Measurements from ENCODE around the gene BOD1. TPM values are rescaled to one million over a fixed set of nuclear protein-coding genes. Genes with fewer than 3 reads are reported as not detected.

BOD1 gene
- total and polyA plus RNA-seq, 2 of the 8 experiments (the other 6 are each of a cell fraction or from before 2014, with no cell fraction given): 107 to 149 TPM

GRCh38 chr5:173625261-173625660 lies 8.8 kb upstream of the BOD1 start:
- Histone ChIP-seq H3K23ac (ENCODE audit: insufficient read length) (no peak overlapping the region), H4K5ac (ENCODE audit: insufficient read length, low read depth, low read length) (no peak overlapping the region), H3K18ac (ENCODE audit: extremely low read depth, low read length) (no peak overlapping the region), H3K9me3 (ENCODE audit: insufficient read depth in 2 of 2, low read depth in 1 of 2, low read length in 1 of 2) (no peaks in the 10 kb centered on the region), H2AK5ac (ENCODE audit: low read depth, low read length) (no peak overlapping the region), H2BK120ac (replicated peaks; ENCODE audit: low read depth, low read length) (no peak overlapping the region), H3K27me3 (replicated peaks in 1 of 4; ENCODE audit: control insufficient read depth in 3 of 4, extremely low read depth in 1 of 4, insufficient read depth in 3 of 4, low read length in 3 of 4) (no peaks in the 10 kb centered on the region), H3K14ac (ENCODE audit: insufficient read length) (no peak overlapping the region), H3K36me3 (ENCODE audit: control insufficient read depth in 2 of 4, insufficient read depth in 4 of 4, low read length in 3 of 4) (no peaks in the 10 kb centered on the region), H2BK15ac (ENCODE audit: low read length) (no peak overlapping the region), H3K79me1 (ENCODE audit: low read depth, low read length) (no peaks in the 10 kb centered on the region), H3K27ac (ENCODE audit: low read depth, low read length) (no peak overlapping the region), H3K56ac (replicated peaks; ENCODE audit: insufficient read length, low read depth, low read length) (no peak overlapping the region), H2BK5ac (ENCODE audit: low read depth, low read length) (peak overlapping the region; percentile 76; the same call in 1 of the 2 replicates), H4K91ac (replicated peaks; ENCODE audit: insufficient read length, low read length) (no peak overlapping the region), H4K20me1 (replicated peaks in 1 of 2; ENCODE audit: control insufficient read depth in 1 of 2, insufficient read depth in 2 of 2, low read length in 2 of 2) (no peaks in the 10 kb centered on the region), H3K23me2 (ENCODE audit: low read depth, low read length) (no peaks in the 10 kb centered on the region), H2BK12ac (ENCODE audit: low read depth, low read length) (peak overlapping the region; percentile 90; the same call in 1 of the 2 replicates), H4K8ac (ENCODE audit: extremely low read depth, insufficient read depth, low read length) (no peak overlapping the region), H3K4me3 (ENCODE audit: extremely low read depth in 1 of 4, insufficient read depth in 2 of 4, low read depth in 3 of 4, low read length in 4 of 4) (no peak overlapping the region), H2AFZ (ENCODE audit: low read length) (no peak overlapping the region), H3K4me2 (ENCODE audit: insufficient read depth in 1 of 2, low read depth in 2 of 2, low read length in 2 of 2) (no peak overlapping the region), H2BK20ac (ENCODE audit: low read length) (peak overlapping the region; percentile 91; the same call in 1 of the 2 replicates), H3K79me2 (ENCODE audit: control insufficient read depth in 1 of 2, insufficient read depth in 2 of 2, low read length in 2 of 2) (no peaks in the 10 kb centered on the region), H3K4me1 (replicated peaks in 1 of 4; ENCODE audit: control insufficient read depth in 3 of 4, insufficient read depth in 4 of 4, low read length in 3 of 4) (peaks cover 12 to 18% (median 16%) of the 10 kb centered on the region in 4 experiments), H3K9ac (replicated peaks in 1 of 4; ENCODE audit: extremely low read depth in 1 of 4, low read depth in 3 of 4, low read length in 3 of 4) (no peak overlapping the region), H3K4ac (replicated peaks; ENCODE audit: insufficient read length, low read depth, low read length) (no peak overlapping the region)
- ChIA-PET CTCF (ENCODE audit: partially characterized antibody) (interaction anchor here (0.7 to 1.7 kb wide), 7 partner anchors 12 to 692 kb away, joined by 3 to 6 read pairs (median 3); no protein-coding TSS in a partner anchor), POLR2A (ENCODE audit: partially characterized antibody) (interaction anchor here (0.6 kb wide), 1 partner anchor 119 kb away, joined by 4 read pairs; no protein-coding TSS in a partner anchor)
- no peak for DNase-seq (ENCODE audit: low read depth in 1 of 2, low spot score in 2 of 2)
- 95% methylated on average over 3 of the region's 3 CpGs; no CpG with 5 or more reads in 1 of the 2 experiments for WGBS, 2 experiments (ENCODE audit: extremely low coverage in 1 of 2, insufficient coverage in 1 of 2, insufficient read length in 1 of 2, insufficient replicate concordance in 2 of 2, low coverage in 1 of 2, low lambda C conversion rate in 2 of 2, missing lambda C conversion rate in 1 of 2)
- TF ChIP-seq E2F6 (IDR thresholded peaks at IDR 0.05) (no peak), RXRA (IDR thresholded peaks at IDR 0.05; ENCODE audit: insufficient read depth, low read depth, low read length) (no peak), CBX5 (IDR thresholded peaks at IDR 0.05; ENCODE audit: low read depth, low read length) (no peak), PHF8 (conservative IDR thresholded peaks at IDR 0.05; ENCODE audit: low read depth, low read length) (no peak), CTBP2 (IDR thresholded peaks at IDR 0.05; ENCODE audit: borderline replicate concordance, insufficient read depth, insufficient read length, low read length) (no peak), ASH2L (IDR thresholded peaks at IDR 0.05; ENCODE audit: low read length) (no peak), CHD2 (IDR thresholded peaks at IDR 0.05; ENCODE audit: low read length) (no peak), CBX8 (IDR thresholded peaks at IDR 0.05; ENCODE audit: borderline replicate concordance, low read depth, low read length) (no peak), SP4 (IDR thresholded peaks at IDR 0.05; ENCODE audit: low read length) (no peak)
- FAIRE-seq: no peak

Data from H1 (cell line).